Measurements from ENCODE around the gene IZUMO4.
A peak's percentile ranks its signal among the peaks of the same experiment; 100 is the strongest.

IZUMO4 gene

DNA sequence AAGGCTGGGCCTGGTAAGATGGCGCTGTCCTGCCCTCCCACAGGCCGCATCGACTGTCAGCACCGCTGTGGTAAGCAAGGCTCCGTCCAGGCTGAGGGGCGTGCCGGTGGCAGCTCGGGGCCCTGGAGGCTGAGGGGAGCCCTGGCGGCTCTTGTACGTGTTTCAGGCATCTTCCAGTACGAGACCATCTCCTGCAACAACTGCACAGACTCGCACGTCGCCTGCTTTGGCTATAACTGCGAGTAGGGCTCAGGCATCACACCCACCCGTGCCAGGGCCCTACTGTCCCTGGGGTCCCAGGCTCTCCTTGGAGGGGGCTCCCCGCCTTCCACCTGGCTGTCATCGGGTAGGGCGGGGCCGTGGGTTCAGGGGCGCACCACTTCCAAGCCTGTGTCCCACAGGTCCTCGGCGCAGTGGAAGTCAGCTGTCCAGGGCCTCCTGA, 1.2 kb downstream of the IZUMO4 start:
- H3K4me3 ChIP-seq = no peak overlapping the region
- H3K9me3 ChIP-seq = no peaks in the 10 kb centered on the region
- TF ChIP-seq, protein P1, sequence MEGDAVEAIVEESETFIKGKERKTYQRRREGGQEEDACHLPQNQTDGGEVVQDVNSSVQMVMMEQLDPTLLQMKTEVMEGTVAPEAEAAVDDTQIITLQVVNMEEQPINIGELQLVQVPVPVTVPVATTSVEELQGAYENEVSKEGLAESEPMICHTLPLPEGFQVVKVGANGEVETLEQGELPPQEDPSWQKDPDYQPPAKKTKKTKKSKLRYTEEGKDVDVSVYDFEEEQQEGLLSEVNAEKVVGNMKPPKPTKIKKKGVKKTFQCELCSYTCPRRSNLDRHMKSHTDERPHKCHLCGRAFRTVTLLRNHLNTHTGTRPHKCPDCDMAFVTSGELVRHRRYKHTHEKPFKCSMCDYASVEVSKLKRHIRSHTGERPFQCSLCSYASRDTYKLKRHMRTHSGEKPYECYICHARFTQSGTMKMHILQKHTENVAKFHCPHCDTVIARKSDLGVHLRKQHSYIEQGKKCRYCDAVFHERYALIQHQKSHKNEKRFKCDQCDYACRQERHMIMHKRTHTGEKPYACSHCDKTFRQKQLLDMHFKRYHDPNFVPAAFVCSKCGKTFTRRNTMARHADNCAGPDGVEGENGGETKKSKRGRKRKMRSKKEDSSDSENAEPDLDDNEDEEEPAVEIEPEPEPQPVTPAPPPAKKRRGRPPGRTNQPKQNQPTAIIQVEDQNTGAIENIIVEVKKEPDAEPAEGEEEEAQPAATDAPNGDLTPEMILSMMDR (IDR thresholded peaks at IDR 0.05) = no peak
- H3K27ac ChIP-seq = peak overlapping the region in 1 of 2 donors; percentile 87
- H3K4me1 ChIP-seq = peaks cover 4 to 39% (median 29%) of the 10 kb centered on the region in 4 donors
- peaks cover 12 to 47% (median 31%) of the 10 kb centered on the region in 3 donors for H3K36me3 ChIP-seq
- no peaks in the 10 kb centered on the region for H3K27me3 ChIP-seq
- intact Hi-C loops (cut with DNase I; ENCODE audit: low total_unique reads) = no loop called here
- no peak for DNase-seq

DNA sequence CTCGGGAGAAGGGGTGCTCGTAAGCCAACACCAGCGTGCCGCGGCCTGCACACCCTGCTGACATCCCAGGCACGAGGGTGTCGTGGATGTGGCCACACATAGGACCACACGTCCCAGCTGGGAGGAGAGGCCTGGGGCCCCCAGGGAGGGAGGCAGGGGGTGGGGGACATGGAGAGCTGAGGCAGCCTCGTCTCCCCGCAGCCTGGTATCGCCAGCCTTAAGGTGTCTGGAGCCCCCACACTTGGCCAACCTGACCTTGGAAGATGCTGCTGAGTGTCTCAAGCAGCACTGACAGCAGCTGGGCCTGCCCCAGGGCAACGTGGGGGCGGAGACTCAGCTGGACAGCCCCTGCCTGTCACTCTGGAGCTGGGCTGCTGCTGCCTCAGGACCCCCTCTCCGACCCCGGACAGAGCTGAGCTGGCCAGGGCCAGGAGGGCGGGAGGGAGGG, 2.4 kb downstream of the IZUMO4 start:
- peaks cover 12 to 48% (median 31%) of the 10 kb centered on the region in 3 donors for H3K36me3 ChIP-seq
- H3K27me3 ChIP-seq = no peaks in the 10 kb centered on the region
- TF ChIP-seq, protein P1 (IDR thresholded peaks at IDR 0.05) = no peak
- no peak for DNase-seq
- intact Hi-C loops (cut with DNase I; ENCODE audit: low total_unique reads) = no loop called here
- peaks cover 4 to 28% (median 23%) of the 10 kb centered on the region in 4 donors for H3K4me1 ChIP-seq
- H3K9me3 ChIP-seq = no peaks in the 10 kb centered on the region
- H3K4me3 ChIP-seq = no peak overlapping the region
- H3K27ac ChIP-seq = no peak overlapping the region

DNA sequence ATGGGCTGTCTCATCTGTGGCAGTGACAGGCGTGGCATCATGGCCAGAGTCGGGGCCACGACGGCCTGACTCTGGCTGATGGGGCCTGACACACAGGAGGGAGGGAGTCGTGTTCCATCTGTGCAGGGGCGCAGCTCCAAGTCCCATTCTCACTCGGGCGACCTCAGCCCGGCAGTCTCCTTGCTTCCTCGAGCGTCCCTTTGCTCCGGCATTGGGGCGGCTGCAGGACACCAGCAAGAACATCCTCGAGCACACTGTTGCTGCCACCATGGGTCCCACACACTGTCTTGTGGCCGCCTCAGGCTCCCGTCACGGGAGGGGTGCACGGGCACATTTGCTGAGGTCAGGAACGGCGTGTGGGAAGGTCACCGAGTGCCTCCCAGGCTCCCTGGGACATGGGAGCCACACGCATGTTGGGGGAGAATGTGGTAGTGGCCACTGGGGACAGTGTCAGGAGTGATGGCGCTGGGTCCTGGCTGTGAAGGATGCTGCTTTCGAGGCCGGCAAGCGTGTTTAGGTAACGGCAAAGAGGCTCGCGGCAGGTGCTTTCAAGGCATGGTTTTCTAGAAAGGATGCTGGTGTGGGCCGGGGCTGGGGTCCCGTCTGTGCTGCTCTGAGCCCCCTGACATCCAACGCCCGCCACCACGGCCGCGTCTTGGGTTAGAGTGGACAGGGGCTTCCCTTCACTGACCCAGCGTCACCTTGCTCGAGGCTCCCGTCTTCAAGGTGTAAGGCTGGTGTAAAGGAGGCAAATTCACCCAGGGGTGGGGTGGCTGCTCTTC, 3.4 kb downstream of the IZUMO4 start:
- Histone ChIP-seq H3K27me3 (no peaks in the 10 kb centered on the region), H3K4me3 (no peak overlapping the region), H3K27ac (no peak overlapping the region), H3K9me3 (no peaks in the 10 kb centered on the region), H3K4me1 (peaks cover 4 to 17% (median 15%) of the 10 kb centered on the region in 4 donors), H3K36me3 (peaks cover 12 to 55% (median 35%) of the 10 kb centered on the region in 3 donors)
- intact Hi-C loops (cut with DNase I; ENCODE audit: low total_unique reads) = no loop called here
- TF ChIP-seq, protein P1 (IDR thresholded peaks at IDR 0.05) = no peak
- no peak for DNase-seq

DNA sequence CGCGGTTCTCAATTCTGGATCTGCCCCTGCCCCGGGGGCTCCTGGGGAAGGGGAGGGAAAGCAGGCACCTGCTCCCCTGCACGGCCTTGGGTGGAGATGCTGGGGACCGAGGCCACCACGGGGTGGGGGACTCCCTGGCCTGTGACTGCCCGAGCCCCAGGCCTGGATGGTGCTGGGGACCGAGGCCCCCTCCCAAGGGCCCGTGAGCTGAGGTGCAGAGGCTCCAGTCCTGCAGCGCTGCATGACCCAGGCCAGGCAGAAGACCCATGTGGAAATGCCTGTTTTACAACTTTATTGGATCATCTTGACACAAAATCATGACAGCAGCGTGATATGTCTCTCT, 4.0 kb downstream of the IZUMO4 start:
- DNase-seq = no peak
- peaks cover 4 to 12% (median 10%) of the 10 kb centered on the region in 4 donors for H3K4me1 ChIP-seq
- no peaks in the 10 kb centered on the region for H3K27me3 ChIP-seq
- no peak overlapping the region for H3K27ac ChIP-seq
- no peak overlapping the region for H3K4me3 ChIP-seq
- TF ChIP-seq, protein P1 (IDR thresholded peaks at IDR 0.05) = no peak
- intact Hi-C loops (cut with DNase I; ENCODE audit: low total_unique reads) = no loop called here
- H3K36me3 ChIP-seq = peaks cover 14 to 60% (median 40%) of the 10 kb centered on the region in 3 donors
- no peaks in the 10 kb centered on the region for H3K9me3 ChIP-seq

DNA sequence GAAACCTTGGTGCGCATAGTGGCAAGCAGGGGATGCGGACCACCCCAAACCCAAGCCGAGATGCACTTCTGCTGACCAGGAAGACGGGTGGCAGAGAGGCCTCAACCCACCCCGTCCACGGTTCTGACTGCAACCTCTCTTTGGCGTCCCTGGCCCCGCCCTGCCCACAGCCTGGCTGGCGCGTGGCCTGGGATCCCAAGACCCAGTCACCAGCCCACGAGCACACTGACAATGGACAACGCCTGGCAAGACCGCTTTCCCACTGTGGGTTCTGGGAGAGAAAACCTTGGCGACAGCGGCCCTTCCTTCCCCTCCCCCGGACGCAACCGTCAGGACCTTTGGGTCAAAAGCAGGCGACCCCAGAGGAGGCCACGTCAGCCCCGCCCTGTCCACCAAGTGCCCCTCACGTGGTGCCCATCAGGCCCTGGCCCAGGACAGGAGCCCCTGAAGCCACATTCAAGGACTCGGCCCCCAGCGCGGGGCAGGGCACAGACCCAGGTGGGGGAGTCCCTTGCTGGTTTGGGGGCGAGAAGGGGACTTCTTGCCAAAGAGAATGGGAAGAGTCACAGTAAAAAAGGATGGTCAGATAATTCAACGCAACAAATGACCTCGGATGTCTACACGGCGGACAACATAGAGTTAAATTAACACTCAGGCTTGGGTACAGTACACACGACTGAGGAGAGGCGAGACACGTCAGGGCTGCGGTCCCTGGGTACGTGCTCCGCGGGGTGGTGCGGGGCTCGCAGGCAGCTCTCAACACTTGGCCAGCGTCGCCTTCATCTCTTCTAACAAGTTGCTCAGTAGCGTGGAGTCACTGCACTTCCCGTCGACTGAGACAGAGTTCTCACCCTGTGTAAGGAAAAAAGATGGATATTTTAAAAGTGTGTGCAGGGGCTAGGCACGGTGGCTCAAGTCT, 5.0 kb downstream of the IZUMO4 start:
- Histone ChIP-seq H3K4me1 (peaks cover 4 to 12% (median 10%) of the 10 kb centered on the region in 4 donors), H3K4me3 (no peak overlapping the region), H3K9me3 (no peaks in the 10 kb centered on the region), H3K36me3 (peaks cover 23 to 70% (median 50%) of the 10 kb centered on the region in 3 donors), H3K27ac (no peak overlapping the region), H3K27me3 (no peaks in the 10 kb centered on the region)
- DNase-seq = no peak
- intact Hi-C loops (cut with DNase I; ENCODE audit: low total_unique reads) = no loop called here
- TF ChIP-seq, protein P1 (IDR thresholded peaks at IDR 0.05) = no peak
